RPMI7951 (cell line): ENCODE measurements around the gene MYOM3. TPM values are rescaled to one million over a fixed set of nuclear protein-coding genes. Genes with fewer than 3 reads are reported as not detected.

Experiments used
- DNase-seq: peaks from one replicate; pipeline ENCODE4 v3.0.0-alpha.2; 2012; ENCODE audit warnings: low read depth
- total RNA-seq: library from RNA; depleted of rRNA; stranded (reverse); fragments of >200 nt; shearing (Covaris generic); gene quantifications from 2 replicates; pipeline ENCODE4 v1.2.3, GENCODE V29; 2014; rRNA removed

The MYOM3 gene
- total RNA-seq = under 0.01 and 0.12 TPM in 2 replicates

DNA sequence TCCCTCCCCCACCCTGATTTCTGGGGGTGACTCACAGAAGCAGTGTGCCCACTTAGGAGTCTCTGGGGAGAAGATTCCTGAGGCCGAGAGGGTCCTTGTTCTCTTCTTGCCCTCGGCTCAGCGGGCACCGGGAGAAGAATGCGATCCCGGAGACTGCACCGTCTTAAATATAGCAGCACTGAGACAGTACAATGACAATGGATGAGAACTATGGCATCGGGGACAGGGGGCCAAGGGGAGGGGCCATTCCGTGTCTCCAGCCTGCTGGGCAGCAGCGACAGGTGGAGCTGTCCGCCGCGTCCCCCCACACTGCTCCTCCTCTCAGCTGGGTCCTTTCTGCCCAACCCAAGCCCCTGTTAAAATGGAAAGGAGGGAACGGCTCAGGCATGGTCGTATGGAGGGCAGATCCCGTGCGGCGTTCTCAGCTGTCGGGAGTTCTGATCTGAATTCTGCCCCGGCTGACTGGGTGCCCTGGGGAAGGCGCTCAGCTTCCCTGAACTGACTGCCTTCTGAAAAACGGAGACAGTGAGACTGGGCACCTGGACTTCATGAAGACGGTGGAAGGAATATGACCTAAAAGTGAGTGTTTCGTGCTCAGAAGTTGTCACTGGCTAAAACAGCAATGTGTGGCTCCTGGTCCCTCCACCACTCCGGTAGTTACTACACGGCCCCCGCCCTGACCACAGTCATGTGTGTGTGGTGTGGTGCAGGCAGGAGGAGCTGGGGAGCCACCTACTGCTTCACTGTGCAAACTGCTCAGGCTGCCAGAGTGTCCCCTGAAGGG is at the start of gene MYOM3:
TSS of gene MYOM3 (minus strand) at position 140 of the 784 bp plus-strand sequence. CDS start 3,499 bp downstream, outside the sequence.
- peak; percentile 74 for DNase-seq

DNA sequence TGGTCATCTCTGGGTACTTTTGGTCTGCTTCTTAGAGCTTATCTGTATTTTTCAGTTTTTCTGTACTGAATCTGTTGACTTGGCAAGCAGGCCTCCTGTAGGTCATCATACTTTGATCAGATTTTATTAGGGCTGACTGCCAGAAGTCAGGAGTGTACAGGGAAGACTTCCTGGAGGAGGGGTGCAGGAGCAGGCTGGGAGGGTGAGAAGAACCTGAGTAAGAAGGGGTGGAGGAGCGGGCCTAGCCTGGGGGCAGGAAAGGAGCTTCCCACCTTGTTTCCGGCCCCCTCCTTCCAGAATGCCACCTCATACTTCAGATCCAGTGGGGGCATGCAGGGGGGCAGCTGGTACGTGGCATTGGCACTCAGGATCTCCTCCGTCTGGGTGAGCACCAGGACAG is 49.3 kb upstream of the MYOM3 start:
- DNase-seq = no peak

- DNase-seq = no peak
These were observed 47.4 kb upstream of the MYOM3 start for GRCh38 chr1:24159366-24159765.

DNA sequence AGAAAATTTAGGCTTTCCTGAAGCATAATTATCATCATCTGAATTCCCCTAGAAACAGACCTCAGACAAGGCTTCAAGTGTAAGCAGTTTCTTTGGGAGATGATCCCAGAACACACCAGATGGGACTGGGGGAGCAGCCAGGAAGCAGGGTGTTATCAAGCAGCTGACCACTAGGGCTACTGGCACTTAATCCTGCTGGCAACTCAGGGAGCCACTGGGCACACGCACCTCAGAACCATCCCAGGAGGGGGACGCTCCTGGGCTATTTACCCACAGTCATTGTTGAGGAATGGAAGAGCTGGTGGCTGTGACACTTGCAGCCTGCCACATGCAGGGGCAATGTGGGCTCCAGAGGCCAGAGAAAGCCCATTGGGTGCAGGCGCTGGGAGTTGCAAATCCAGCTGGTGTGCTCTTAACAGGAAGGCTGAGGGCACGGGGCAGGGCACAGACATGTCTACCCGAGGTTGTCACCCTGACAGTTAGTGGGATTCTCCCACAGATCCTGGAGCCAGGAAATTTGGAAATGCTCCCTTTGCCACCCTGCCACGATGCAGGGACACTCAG is 46.1 kb upstream of the MYOM3 start:
- DNase-seq = peak; percentile 18

DNA sequence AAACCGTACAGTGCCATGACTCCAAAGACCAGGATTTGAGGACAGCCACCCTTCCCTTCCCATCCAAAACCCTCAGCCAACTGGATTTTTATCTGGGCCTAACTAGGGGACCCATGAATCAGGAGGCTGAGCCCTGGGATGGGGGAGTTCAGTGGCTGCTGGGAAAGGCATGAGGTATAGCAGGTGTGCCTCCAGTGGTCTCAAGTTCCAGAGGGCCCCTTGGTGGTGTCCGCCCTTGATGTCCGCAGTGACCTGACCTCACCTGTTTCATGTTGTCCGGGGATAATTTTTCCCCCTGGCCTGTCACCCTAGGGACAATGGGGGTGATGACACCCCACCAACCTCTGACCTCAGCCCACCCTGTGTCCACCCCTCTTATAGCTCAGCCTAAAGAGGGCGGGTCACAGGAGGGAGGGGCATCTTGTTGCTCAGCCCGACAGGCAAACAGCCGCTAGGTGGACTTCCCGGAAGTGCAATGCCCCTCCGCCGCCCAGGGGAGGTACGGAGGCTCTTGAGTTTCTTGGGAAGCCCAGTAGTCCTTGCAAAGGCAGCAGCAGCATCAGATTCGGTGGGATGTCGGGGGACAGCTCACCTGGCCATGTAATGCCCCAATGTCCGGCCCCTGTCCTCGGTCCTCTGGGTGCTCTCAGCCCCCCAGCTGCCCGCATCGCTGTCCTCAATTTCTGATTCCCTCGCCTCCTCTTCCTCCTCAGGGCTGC is 44.8 kb upstream of the MYOM3 start:
- no peak for DNase-seq

DNA sequence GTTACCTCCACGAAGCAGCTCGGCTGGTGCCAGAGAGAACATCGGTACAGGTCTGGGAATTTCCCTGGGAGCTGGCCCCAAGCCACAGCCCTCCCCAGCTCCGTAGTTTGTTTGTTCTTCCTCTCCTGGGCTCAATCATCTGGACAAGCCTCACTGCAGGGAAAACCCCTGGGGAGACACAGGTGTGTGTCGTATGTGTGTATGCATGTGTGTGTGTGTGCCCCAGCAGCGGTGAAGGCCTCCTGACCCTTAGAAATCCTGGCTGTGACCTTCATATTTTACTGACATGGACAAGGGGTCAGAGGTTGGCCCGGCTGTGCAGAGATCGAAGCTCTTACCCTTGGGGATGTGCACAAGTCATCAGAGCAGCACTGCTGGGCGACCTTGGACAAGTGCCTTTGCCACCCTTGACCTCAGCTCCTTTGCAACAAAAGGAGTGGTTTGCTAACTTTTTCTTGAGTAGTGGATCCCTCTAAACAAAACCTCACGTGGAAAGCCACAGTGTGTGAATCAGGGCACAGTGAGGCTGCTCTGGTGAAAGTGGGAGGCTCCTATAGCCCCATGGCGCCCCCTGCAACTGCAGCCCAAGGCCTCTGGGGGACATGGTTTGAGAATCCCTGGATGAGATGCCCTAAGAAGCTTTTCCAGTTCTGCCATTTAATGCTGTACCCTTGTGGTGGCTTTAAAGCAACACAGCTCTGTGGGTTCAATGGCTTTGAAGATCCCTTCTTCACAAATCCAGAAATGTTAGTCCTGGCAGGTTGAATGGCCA is 43.3 kb upstream of the MYOM3 start:
- DNase-seq = peak; percentile 13

- DNase-seq = no peak
These were observed 42.3 kb upstream of the MYOM3 start for GRCh38 chr1:24154215-24154614.

DNA sequence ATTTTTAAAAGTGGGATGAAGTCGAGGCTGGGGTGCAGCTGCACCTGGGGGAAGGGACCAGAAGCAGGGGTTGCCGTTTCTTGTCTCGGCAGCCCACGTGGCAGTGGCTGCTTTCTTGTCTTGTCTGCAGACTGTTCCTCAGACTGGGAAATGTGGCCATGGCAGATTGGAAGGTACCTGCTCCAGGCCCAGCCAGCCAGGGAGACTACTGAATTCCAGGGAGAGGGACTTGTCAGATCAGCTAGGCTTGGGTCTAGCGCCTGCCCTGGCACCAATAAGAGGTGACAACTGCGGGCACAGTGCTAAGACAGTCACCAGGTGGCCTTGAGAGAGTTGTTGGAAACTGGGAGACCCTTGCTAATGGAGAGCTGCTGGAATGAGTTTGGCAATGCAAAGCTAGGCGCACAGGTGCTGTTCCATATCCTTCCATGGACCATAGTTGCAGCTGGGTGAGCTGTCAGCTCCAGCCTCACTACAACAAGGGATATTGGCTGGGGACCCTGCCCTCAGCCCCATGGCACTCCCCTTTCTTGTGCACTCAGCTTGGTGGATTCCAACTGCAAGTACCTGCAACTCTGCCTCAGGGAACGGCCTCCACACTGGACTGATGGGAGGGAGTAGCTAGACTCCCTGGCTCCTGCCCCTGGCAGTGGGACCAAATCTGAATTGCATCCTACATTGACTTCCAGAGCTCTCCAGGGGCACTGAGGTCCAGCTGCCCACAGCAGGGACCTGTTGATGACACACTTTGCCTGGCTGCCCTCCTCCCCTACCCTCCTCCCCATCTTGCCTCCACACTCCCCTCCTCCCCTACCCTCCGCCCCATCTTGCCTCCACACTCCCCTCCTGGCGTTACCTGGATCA is 40.9 kb upstream of the MYOM3 start:
- no peak for DNase-seq

DNA sequence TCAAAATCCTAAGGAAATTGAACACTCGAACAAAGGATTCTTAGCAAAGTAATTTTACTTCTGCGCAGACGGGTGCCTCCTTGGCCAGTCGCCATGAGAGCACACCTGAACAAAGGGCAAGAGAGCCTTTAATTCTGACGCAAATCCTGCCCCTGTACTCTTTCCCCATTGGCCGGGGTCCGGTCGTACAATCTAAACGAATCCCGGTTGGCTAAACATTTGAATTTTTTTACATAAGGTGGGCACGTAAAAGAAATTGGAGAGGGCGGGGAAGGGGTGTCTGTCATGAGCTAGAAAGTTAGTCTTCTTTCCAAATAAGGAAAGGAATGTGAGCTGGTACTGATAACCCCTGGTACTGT is 39.2 kb upstream of the MYOM3 start:
- DNase-seq = no peak

DNA sequence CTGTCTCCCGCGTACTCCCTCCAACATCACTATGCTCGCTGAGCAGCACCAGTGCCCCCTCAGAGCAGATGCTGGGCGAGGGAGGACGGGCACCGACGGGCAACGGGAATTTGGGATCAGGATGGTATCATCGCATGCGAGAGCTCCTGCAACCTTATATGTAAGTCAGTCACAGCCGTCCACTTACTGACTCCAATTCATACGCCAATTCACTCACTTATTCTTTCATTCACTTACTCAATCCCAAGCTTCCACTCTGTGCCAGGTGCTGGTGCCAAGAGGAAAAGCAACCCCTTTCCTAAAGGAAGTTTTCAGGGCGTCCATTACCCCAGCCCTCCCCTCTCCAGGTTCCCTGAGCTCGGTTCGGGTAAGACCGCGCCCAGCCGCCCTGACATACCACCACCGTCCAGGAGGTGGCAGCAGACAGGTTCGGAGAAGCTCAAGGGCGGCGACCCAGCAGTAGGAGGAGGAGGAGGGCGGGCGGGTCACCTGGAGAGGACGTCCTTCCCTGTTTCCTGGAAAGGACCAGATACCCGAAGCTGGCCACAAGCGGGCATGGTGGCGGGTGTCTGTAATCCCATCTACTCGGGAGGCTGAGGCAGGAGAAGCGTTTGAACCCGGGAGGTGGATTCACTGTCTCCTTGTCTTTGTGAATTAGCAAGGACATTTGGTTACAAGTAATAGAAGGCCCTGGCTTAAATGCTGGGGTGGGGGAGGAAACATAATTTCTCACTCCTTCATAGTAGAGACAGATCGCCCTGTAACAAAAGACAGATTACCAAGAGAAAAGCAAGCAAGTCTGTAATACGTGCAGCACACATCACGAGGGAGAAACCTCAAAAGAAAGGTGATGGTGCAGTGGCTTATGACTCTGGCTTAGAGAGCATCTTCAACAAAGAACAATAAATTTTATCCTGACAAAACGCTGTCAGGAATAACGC is 38.6 kb upstream of the MYOM3 start:
- DNase-seq = peak; percentile 80

- peak; percentile 90 for DNase-seq
These were observed 37.9 kb upstream of the MYOM3 start for GRCh38 chr1:24149866-24150233.

- DNase-seq = no peak
These were observed 35.9 kb upstream of the MYOM3 start for GRCh38 chr1:24147816-24148215.

- DNase-seq = no peak
These were observed 35.3 kb upstream of the MYOM3 start for GRCh38 chr1:24147194-24147593.

DNA sequence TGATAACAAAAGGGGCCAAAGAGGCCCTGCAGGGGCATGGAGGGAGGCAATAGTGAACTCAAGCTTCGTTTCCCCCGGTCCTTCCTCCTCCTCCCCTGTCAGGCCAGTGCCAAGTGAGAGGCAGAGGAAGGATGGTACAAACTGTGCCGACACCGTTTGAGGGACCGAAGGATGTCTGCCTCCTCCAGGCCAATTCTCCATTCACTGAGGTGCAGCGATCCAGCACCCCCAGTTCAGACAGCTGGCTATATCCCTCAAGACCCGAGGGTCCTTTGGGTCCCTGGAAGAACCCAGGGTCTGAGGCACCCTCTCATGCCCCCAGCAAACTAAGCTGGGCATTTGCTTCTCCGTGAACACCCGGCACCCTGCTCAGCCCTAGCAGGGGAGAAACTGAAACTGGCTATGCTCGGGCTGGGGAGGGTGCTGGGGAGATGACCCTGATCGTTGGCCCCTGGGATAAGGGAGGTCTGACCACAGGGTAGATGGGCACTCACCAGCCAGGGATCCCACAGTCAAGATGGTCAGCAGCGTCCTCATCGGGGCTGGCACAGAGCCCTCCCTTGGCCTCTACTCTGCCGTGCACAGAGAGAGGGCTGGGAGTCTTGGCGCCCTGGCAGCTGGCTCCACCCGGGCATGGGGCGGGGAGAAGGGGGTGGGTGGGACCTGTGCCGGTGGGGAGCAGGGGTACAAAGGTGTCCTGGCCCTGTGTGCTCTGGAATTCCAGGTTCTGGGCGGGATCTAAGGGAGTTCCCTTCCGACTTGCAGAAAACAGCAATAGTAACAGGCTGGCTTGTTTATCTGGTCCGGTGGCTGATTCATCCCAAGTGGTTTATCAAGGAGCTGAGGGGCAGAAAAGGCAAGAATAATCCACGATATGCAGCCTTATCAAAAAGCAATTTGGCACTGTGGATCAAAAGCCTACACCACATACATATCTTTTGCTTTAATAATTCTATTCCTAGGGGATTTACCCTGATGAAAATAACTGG is 30.9 kb upstream of the MYOM3 start, which contains the start of gene IL22RA1:
TSS of gene IL22RA1 (minus strand) at position 595 of the 989 bp plus-strand sequence. CDS start at position 537, 58 bp downstream.
- DNase-seq = peak; percentile 51

- no peak for DNase-seq
These were observed 29.5 kb upstream of the MYOM3 start for GRCh38 chr1:24141311-24141997.

DNA sequence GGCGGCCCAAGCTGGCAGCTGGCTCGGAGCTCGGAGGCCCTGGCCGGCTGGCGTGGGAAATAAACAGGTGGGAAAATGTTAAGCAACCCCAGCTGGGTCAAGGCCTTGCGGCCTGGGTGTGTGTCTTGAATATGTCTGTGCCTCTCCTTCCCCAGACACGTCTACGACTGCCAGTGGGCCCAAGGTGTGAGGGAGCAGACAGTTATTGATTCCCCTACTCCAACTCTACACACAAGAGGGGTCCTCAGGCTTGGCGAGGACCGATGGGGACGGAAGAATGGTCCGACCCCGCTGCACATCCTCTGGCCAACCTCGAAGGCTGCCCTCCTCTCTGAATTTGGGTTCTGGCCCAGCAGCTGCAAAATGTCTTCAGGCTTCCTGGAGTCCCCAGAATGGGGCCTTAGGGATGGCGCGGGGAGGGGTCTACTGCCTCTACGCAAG is 28.8 kb upstream of the MYOM3 start:
- no peak for DNase-seq

GRCh38 chr1:24139841-24140425 is 28.0 kb upstream of the MYOM3 start:
- DNase-seq = no peak

GRCh38 chr1:24139222-24139489 is 27.2 kb upstream of the MYOM3 start:
- DNase-seq = no peak
